Measurements from ENCODE around the gene AGK.
"Not testable (repeated sequence)": the region's sequence is repeated elsewhere in the genome, so short reads cannot be mapped to it uniquely, and the experiment has no call there.

DNA sequence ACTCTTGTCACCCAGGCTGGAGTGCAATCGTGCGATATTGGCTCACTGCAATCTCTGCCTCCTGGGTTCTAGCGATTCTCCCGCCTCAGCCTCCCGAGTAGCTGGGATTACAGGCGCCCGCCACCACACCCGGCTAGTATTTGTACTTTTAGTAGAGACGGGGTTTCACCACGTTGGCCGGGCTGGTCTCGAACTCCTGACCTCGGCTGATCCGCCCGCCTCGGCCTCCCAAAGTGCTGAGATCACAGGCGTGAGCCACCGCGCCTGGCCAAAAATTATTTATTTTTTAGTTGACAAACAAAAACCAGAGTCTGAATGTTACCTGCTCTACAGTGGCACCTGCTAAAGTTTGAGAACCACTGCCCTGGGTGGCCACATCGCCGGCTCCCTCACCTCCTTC is 96.5 kb downstream of the AGK start:
- not testable (repeated sequence) for TF ChIP-seq POLR2AphosphoS5, POLR2A, CTCF (IDR thresholded peaks at IDR 0.05)

All from stomach (tissue), 4 donors.